ENCODE measurements around the gene CDC14B.
"Not testable (repeated sequence)": the region's sequence is repeated elsewhere in the genome, so short reads cannot be mapped to it uniquely, and the experiment has no call there.

Gene CDC14B

DNA sequence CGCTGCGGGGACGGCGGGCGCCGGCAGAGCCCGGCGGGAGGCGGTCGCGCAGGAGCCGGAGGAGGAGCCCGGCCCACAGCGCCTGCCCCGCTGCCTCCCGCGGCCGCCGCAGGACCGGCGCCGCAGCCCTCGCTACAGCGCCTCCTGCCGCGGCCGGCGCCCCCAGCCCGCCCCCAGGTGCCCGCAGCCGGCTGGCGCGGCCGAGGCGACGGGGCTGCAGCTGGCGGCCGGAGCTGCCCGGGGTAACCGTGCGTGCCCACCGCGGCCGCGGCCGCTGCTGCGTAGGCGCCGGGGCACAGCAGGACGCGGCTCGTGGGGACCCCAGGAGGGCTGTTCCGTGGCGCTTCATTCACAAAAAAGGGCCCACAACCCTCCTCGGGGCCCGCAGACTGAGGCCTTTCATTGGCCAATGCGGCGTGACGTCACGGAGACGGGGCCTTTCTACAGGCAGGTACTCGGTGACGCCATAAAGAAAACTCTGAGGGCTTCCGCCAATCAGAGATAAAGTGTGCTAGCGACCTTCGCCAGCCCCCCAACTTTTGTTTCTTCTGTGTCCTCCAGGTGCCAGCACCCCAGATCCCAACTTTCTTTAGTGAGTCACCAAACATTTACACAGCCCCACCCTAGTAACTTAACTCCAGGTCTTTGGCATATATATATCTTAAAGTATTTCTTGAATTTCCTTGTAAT lies at the start of gene CDC14B:
Gene CDC14B (minus strand): TSS at position 353 of the 690 bp plus-strand sequence. CDS start 465 bp downstream, outside the sequence.
- in situ Hi-C loops (cut with MboI; ENCODE audit: low pct_unique_long_range_greater_than_20kb, low sequenced_read_pairs), result no loop called here

DNA sequence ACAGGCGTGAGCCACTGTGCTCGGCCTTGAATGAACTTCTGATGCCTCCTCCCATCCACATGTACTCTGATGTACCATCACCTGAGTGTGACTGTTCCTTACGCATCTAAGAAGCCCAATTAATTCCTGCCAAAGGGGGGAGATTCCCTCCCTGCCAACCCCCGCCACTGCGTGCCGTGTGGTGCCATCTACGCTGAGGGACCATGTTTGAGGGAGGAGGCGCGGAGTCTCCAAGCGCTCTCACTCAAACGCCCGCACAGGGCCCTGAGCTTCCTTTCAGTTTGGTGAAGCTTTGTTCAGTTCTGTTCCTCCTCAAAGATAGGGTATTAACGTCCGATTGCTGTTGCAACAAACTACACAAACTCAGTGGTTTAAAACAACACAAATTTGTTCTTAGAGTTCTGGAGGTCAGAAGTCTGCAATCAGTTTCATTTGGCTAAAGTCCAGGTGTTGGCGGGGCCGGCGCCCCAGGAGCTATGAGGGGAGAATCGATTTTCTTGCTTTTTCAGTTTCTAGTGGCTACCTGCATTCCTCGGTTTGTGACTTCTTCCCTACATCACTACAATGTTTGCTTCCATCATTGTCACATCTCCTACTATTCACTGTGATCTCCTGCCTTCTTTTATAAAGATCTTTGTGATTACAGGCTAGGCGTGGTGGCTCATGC lies 49.4 kb upstream of the CDC14B start:
- in situ Hi-C loops (cut with MboI; ENCODE audit: low pct_unique_long_range_greater_than_20kb, low sequenced_read_pairs), result no loop called here

More for the DNA sequence above, at the start of gene CDC14B:
- peak; percentile 78 for DNase-seq

DNA sequence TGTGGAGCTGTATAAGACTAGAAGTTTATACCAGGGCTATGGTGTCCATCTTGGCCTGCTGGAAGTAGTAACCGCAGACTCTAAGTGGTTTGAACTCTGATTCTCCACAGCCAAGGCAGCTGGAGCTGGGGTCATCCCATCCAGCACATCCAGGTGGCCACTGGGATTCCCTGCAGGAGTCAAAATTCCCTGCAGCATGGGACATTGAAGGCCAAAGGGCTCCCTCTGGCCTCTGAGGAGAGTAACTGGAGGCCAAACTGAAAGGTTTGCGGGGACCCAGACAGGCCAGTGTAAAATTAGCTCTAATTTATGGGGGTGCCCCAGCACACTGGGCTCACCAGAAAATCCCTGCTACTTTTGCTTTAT lies 47.7 kb upstream of the CDC14B start:
- in situ Hi-C loops (cut with MboI; ENCODE audit: low pct_unique_long_range_greater_than_20kb, low sequenced_read_pairs), result no loop called here
- DNase-seq, result no peak

More for the DNA sequence above, 49.4 kb upstream of the CDC14B start:
- no peak for DNase-seq

DNA sequence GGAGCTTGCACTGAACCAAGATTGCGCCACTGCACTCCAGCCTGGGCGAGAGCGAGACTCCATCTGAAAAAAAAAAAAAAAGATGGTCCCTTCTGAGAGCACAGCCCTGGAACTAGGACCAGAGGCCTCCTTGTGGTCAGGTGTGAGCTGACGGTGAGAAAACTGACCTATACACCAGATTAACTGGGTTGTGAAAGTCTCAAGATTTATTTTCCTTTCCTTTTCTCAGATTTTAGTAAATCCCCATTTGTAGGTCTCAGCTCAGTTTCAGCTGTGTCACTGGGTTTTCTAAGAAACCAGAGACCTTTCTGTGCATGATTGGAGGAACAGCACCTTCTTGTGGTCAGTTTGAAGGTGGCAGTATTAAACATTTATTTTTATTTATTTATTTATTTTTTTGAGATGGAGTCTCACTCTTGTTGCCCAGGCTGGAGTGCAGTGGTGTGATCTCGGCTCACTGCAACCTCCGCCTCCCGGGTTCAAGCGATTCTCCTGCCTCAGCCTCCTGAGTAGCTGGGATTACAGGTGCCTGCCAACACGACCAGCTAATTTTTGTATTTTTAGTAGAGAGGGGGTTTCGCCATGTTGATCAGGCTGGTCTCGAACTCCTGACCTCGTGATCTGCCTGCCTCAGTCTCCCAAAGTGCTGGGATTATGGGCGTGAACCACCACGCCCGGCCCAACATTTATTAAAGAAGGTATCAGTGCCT lies 47.2 kb upstream of the CDC14B start:
- in situ Hi-C loops (cut with MboI; ENCODE audit: low pct_unique_long_range_greater_than_20kb, low sequenced_read_pairs), result not testable (repeated sequence)
- DNase-seq, result peak; percentile 63

DNA sequence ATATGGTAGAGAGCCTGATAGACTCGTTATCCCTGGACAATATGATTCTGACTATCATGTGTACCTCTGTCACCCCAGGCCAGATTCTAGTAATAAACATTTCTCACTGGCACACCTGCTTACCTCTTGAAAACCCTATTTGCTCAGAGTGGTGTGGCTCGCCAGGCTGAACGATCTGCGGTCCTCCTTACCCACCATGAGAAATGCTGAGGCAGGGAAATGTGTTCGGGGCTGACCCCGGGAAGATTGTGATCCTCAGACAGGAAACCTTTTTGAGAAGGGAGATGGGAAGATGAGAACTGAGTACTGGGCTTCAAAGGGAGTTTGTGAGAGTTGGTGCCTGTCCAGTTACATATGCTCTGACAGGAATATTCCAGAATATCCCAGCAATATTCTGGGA lies 46.1 kb upstream of the CDC14B start:
- DNase-seq, result no peak
- in situ Hi-C loops (cut with MboI; ENCODE audit: low pct_unique_long_range_greater_than_20kb, low sequenced_read_pairs), result no loop called here

DNA sequence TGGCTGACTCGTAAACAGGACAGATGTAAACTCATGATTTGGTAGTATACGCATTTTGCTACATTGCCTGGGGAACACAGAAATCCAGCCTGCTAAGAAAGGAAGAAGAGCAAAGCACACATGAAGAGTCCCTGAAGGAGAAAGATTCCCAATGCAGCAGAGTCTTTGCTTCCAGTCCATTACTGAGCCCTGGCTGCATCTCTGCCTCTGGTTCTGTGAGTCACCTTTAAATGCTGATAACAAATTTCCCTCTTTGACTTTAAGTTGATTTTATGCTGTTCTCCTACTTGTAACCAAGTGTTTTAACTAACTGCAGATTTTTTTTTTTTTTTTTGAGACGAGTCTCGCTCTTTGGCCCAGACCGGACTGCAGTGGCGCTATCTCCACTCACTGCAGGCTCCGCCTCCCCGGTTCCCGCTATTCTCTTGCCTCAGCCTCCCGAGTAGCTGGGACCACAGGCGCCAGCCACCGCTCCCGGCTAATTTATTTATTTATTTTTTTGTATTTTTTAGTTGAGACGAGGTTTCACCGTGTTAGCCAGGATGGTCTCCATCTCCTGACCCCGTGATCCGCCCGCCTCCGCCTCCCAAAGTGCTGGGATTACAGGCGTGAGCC lies 44.0 kb upstream of the CDC14B start:
- in situ Hi-C loops (cut with MboI; ENCODE audit: low pct_unique_long_range_greater_than_20kb, low sequenced_read_pairs), result no loop called here
- DNase-seq, result no peak

DNA sequence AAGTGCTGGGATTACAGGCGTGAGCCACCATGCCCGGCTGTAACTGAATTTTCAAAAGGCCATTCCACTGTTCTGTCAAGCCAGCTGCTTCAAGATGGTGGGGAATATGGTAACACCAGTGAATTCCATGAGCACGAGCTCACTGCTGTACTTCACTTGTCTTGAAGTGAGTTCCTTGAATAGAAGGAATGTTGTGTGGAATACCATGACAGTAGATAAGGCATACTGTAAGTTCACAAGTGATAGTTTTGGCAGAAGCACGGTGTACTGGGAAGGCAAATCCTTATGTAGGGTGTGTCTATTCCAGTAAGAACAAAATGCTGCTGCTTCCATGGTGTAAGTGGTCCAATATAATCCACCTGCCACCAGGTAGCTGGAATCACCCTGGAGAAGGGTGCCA lies 42.1 kb upstream of the CDC14B start:
- in situ Hi-C loops (cut with MboI; ENCODE audit: low pct_unique_long_range_greater_than_20kb, low sequenced_read_pairs), result no loop called here
- no peak for DNase-seq

DNA sequence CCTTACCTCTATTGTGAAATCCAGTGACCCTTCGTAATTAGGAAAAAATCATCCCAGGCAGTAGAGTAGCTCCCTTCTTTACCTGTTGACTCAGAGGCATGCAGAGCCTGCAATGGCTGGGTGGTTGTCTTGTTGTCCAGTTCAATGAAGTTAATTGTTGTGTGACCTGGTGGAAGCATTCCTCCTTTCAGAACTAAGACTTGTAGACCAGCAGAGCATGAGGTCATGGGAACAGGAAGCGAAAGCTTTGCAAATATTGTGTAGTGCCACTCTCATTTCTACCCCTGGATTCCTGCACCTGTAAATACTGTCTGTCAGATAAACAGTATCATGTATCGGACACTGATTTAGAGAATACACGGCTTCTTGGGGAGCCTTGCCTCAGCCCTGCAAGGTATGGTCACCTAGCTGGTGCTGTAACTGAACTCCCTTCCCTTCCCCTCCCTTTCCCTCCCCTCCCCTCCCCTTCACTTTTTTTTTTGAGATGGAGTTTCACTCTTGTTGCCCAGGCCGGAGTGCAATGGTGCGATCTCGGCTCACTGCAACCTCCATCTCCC lies 41.1 kb upstream of the CDC14B start:
- DNase-seq, result no peak
- in situ Hi-C loops (cut with MboI; ENCODE audit: low pct_unique_long_range_greater_than_20kb, low sequenced_read_pairs), result no loop called here

DNA sequence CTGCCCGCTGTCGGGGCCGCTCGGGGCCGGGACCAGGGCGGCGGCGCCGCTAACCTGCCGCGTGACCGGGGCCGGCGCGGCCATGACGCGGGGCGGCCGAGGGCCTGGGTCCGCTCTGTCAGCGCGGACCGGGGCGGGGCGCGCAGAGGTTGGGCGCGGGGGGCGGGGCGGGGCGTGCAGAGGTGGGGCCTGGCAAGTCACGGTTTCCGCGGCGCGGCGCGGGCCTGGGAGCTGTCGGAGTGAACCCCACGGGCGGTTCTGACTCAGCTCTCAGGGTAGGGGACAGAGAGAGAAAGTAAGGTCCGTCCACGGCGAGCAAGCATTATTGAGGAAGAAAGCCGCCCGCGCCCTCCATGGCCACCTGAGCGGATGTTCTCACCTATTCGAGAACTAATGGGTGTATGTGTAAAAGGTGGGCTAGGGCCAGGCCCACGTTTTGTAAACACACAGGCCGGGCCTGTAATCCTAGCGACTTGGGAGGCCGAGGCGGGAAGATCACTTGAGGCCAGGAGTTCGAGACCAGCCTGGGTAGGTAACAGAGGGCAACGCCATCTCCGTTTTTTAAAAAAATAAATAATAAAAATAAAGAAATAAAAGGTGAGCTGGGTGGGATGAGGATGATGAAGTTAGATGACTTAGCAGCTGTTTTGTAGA lies 35.7 kb upstream of the CDC14B start, which contains the start of gene PRXL2C:
Gene PRXL2C (minus strand): TSS at position 120 of the 654 bp plus-strand sequence. CDS start 36 bp downstream, at position 84.
- peak; percentile 54 for DNase-seq

DNA sequence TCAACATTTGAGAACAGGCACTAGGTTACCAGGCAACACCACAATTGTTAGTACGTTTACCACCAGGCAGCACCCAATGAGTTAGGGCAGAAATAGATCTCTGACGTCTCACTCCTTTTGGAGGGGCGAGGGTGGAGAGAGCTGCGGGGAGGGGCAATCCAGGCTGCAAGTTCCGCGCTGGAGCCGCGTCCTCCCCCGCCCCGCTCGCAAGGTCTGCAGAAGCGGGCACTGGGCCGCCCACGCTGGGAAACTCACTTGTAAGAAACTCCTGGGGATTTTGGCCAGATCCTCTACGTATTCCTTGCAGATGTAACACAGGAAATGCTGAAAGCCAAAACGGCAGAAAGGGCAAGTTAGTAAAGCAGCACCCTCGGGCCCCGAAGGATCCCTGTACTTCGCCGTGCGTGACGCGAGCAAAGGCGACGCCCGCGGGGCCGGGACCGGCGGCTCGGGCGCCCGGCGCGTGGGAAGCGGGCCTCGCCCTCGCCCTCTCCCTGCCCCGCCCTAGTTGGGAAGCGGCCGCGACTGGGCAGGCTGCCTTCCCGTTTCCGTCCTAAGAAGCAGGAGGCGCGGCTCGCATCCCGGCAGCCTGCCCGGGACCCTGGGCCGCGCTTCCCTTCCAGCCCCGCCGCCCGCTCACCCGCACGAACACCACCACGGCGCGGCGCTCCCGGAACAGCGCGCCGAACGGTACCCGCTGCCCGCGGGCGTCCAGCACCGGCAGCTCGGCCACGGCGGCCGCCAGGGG lies 35.0 kb upstream of the CDC14B start:
- DNase-seq, result peak; percentile 77
- in situ Hi-C loops (cut with MboI; ENCODE audit: low pct_unique_long_range_greater_than_20kb, low sequenced_read_pairs), result no loop called here

More for the DNA sequence above, 35.7 kb upstream of the CDC14B start, which contains the start of gene PRXL2C:
- in situ Hi-C loops (cut with MboI; ENCODE audit: low pct_unique_long_range_greater_than_20kb, low sequenced_read_pairs), result no loop called here

DNA sequence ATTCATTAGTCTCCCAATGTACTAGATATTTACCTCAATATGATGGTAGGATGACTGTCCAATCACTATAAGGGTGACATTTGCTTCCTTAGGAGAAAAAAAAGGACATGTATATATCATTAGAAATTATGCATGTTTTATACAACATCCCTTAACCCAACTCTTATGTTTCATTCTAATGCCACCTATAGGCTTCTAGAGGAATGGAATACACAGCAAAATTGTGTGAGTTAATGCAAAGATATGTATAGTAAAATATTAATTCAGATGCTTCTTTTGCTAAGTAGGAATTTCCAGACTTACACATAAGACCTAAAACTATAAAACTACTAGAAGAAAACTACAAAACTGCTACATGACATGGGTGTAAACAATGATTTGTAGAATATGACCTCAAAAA lies 32.0 kb upstream of the CDC14B start:
- in situ Hi-C loops (cut with MboI; ENCODE audit: low pct_unique_long_range_greater_than_20kb, low sequenced_read_pairs), result no loop called here
- peak; percentile 27 for DNase-seq

DNA sequence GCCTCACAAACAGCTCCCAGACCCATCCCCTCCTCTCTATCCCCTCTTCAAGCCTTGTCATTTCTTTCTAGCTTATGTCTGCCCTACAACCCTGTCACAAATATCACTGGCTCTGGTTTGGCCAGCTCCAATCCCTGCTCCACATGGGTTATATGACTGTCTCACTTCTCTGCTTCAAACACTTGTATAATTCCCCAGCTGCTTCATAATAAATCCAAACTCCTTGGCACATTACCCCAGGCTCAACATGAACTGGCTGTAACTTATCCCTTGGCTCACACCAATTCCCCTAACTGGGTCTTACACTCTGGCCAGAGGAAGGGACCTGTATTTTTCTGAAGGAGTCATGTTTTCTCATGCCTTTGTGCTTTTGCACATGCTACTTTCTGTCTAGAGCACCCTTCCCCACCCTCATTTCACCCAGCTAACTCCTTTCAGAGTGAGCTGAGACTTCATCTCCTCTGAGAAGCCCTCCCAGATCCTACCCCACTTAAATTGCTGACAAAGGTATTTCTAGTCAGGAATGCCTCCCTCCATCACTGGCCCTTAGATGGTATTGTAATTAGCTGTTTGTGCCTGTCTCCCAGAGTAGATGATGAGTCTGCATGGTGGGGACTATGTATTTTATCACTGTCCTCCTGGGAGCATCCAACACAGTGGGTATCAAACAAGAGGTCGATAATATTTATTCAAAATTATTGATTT lies 30.1 kb upstream of the CDC14B start:
- in situ Hi-C loops (cut with MboI; ENCODE audit: low pct_unique_long_range_greater_than_20kb, low sequenced_read_pairs), result loop anchor here (25.0 kb wide), 1 partner anchor 212 kb away; no protein-coding TSS in a partner anchor
- DNase-seq, result no peak

DNA sequence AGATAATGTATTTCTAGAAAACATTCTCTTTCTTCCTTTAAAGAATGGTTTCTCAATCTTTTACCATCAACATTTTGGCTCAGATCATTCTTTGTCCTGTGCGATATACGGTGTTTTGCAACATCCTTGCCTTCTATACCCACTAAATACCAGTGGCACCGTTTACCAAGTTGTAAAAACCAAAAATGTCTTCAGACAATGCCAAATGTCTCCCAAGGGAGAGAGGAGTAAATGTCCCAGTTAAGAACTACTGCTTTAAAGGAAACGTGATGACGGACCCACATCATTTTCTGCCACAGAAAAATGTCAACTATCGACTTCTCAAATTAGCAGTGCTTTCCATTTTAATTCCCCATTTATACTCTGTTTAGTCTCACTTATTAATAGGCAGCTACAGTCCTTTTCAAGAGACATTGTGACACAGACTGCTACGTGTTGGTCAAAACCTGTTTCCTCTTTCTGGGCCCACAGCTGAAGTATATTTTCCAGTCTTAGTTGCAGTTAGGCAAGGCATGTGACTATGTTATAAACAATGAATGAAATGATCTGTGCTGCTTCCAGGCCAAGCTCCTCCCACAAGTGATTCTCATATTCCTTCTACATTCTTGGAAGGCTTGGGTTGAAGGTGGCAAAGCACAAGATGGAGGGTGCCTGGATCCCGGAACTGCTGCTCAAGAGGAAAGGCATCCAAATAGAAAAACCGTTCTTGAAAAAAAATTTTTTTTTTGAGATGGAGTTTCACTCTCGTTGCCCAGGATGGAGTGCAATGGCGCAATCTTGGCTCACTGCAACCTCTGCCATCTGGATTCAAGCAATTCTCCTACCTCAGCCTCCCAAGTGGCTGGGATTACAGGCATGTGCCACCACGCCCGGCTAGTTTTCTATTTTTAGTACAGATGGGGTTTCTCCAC lies 26.7 kb upstream of the CDC14B start:
- in situ Hi-C loops (cut with MboI; ENCODE audit: low pct_unique_long_range_greater_than_20kb, low sequenced_read_pairs), result loop anchor here (25.0 kb wide), 1 partner anchor 209 kb away; no protein-coding TSS in a partner anchor
- peak; percentile 73 for DNase-seq

DNA sequence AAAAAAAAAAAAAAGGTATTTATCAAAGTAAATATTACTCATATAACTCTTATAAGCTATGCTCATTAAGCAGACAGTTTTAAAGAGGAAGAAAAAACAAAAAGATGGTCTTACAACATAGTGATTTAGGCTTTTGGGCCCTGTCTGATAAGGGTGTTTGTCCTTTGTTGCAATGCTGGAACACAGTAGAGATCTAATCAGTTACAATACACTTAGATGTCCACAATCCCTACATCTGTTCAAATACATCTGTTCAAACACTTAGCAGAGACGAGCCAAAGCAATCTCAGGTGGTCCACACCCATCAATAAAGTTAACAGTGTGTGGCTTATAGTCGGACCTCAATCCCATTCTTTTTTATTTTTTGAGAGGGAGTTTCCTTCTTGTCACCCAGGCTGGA lies 24.5 kb upstream of the CDC14B start:
- DNase-seq, result no peak
- in situ Hi-C loops (cut with MboI; ENCODE audit: low pct_unique_long_range_greater_than_20kb, low sequenced_read_pairs), result loop anchor here (25.0 kb wide), 1 partner anchor 207 kb away; no protein-coding TSS in a partner anchor

DNA sequence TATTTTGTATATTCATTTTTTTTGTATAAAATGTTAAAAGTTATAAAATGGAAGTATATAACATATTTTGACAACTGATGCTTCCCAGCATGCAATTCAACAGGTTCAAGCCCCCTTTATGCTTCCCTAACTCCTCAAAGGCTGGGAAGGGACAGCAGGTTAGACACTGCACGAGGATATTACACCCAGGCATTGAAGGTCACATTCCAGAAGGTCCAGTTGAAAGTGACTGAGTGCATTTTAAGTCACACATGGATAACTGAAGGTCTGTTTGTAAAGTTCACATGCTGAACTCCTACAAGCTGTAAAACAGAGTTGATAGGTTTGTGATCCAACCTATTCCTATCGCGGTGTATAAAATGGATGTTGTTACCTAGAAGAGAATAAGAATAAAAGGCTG lies 21.9 kb upstream of the CDC14B start:
- DNase-seq, result no peak
- in situ Hi-C loops (cut with MboI; ENCODE audit: low pct_unique_long_range_greater_than_20kb, low sequenced_read_pairs), result loop anchor here (25.0 kb wide), 1 partner anchor 204 kb away; no protein-coding TSS in a partner anchor

DNA sequence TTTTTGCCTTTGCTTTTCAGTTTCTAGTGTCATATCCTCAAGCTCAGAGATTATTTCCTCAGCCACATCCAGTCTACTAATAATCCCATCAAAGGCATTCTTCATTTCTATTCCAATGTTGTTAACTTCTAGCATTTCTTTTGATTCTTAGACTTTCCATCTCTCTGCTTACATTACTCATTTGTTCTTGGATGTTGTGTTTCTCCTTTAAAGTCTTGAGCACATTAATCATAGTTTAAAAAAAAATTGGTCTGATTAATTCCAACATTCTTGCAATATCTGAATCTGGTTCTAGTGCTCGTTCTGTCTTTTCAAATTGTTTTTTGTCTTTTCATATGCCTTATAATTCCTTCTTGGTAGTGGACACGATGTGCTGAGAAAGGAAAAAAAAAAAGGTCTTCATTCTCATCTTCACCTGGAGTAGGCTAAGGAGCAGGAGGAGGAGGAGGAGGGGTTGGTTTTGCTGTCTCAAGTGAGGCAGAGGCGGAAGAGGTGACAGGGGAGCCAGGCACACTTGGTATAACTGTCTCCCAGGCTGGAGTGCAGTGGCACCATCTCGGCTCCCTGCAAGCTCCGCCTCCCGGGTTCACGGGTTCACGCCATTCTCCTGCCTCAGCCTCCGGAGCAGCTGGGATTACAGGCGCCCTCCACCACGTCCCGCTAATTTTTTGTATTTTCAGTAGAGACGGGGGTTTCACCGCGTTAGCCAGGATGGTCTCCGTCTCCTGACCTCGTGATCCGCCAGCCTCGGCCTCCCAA lies 19.1 kb upstream of the CDC14B start:
- in situ Hi-C loops (cut with MboI; ENCODE audit: low pct_unique_long_range_greater_than_20kb, low sequenced_read_pairs), result loop anchor here (25.0 kb wide), 1 partner anchor 201 kb away; no protein-coding TSS in a partner anchor
- DNase-seq, result no peak

Measured in KBM-7 (cell line).